OCI-LY7 (cell line): Measurements from ENCODE around the gene CIDEB. TPM values are rescaled to one million over a fixed set of nuclear protein-coding genes. Genes with fewer than 3 reads are reported as not detected.

ENCODE experiments used
- BruUV-seq: library from RNA; stranded (reverse); fragments of 400-500 nt; replicated peaks from 2 replicates; lab custom pipeline; 2021; lab: Mats Ljungman, UMichigan
- CTCF ChIA-PET: fragments of 300-600 bp; sonication (Branson Sonifier 250); formaldehyde crosslinking; loops from one replicate; lab custom pipeline; 2022; ENCODE audit warnings: antibody characterized with exemption; ENCODE audit not compliant: unreplicated experiment; lab: Charles Lee
- POLR2A ChIA-PET: fragments of 300-600 bp; sonication (Branson Sonifier 250); formaldehyde crosslinking; loops from one replicate; lab custom pipeline; 2022; ENCODE audit warnings: antibody characterized with exemption; lab: Charles Lee
- DNase-seq: peaks from one replicate; pipeline ENCODE4 v3.0.0-alpha.2; 2015; ENCODE audit warnings: low spot score
- H2AFZ ChIP-seq: fragments of 200-600 bp; sonication (generic), shearing (Covaris generic); 2 replicates; pipeline ENCODE4 v1.6.1; 2014; ENCODE audit warnings: mild to moderate bottlenecking, antibody characterized with exemption, low read length, moderate library complexity
- H3K27ac ChIP-seq: fragments of 200-600 bp; sonication (generic); 2 replicates; pipeline ENCODE4 v1.5.1; 2014; ENCODE audit warnings: mixed run types, low read depth, mild to moderate bottlenecking, moderate library complexity, low read length, inconsistent platforms; ENCODE audit not compliant: poor library complexity, severe bottlenecking
- H3K36me3 ChIP-seq: fragments of 200-600 bp; sonication (generic); 2 replicates; pipeline ENCODE4 v1.6.1; 2014; ENCODE audit warnings: mild to moderate bottlenecking, antibody characterized with exemption, low read length, moderate library complexity, mixed read lengths; ENCODE audit not compliant: insufficient read depth
- H3K4me1 ChIP-seq: fragments of 200-600 bp; sonication (generic); 2 replicates; pipeline ENCODE4 v1.5.1; 2014; ENCODE audit warnings: mild to moderate bottlenecking, low read length; ENCODE audit not compliant: insufficient read depth, poor library complexity, severe bottlenecking
- H3K4me2 ChIP-seq: fragments of 200-600 bp; sonication (generic); 2 replicates; pipeline ENCODE4 v1.6.1; 2014; ENCODE audit warnings: mild to moderate bottlenecking, low read length
- H3K4me3 ChIP-seq: fragments of 200-600 bp; sonication (generic); 2 replicates; pipeline ENCODE4 v1.5.1; 2014; ENCODE audit warnings: mild to moderate bottlenecking, low read depth, low read length; ENCODE audit not compliant: poor library complexity, severe bottlenecking
- H3K79me2 ChIP-seq: fragments of 200-600 bp; sonication (generic); 2 replicates; pipeline ENCODE4 v1.6.1; 2016; ENCODE audit warnings: low read depth, mild to moderate bottlenecking, low read length, moderate library complexity, mixed read lengths; ENCODE audit not compliant: insufficient read depth
- H3K9me2 ChIP-seq: fragments of 200-600 bp; sonication (generic); 2 replicates; pipeline ENCODE4 v1.6.1; 2016; ENCODE audit warnings: mild to moderate bottlenecking, low read length, mixed read lengths; ENCODE audit not compliant: insufficient read depth
- H3K9me3 ChIP-seq: fragments of 200-600 bp; sonication (generic); 2 replicates; pipeline ENCODE4 v1.6.1; 2014; ENCODE audit warnings: mild to moderate bottlenecking, mixed run types, low read length, mixed read lengths
- H4K20me1 ChIP-seq: fragments of 200-600 bp; sonication (generic); 2 replicates; pipeline ENCODE4 v1.6.1; 2014; ENCODE audit warnings: mild to moderate bottlenecking, antibody characterized with exemption, low read length, moderate library complexity, mixed read lengths; ENCODE audit not compliant: insufficient read depth
- EZH2phosphoT487 ChIP-seq: fragments of 200-600 bp; sonication (generic); IDR thresholded peaks from 2 replicates; pipeline ENCODE4 v1.6.1; 2018; ENCODE audit warnings: low read depth, borderline replicate concordance, mild to moderate bottlenecking, mixed run types, antibody characterized with exemption, low read length, moderate library complexity, mixed read lengths
- intact Hi-C: fragments of 100-400 bp; cut with micrococcal nuclease; formaldehyde crosslinking; loops from one replicate; pipeline ENCODE4 v1.10.0; 2022; ENCODE audit not compliant: unreplicated experiment
- total RNA-seq, 2 experiments: library from RNA; depleted of rRNA in 1 of 2; stranded (reverse); fragments of >200 nt in 1 of 2; shearing (Covaris generic) in 1 of 2; gene quantifications; 2 replicates each; pipeline ENCODE4 v1.2.3, GENCODE V29; 2014 to 2022
- TF ChIP-seq, protein P1 (sequence below): fragments of 200-600 bp; sonication (generic); conservative IDR thresholded peaks from 2 replicates; pipeline ENCODE4 v1.5.1; 2014; ENCODE audit warnings: mild to moderate bottlenecking, antibody characterized with exemption, low read length, moderate library complexity, mixed read lengths

The CIDEB gene
- total RNA-seq, 2 experiments from 2014 or later, result 1.6 TPM; not detected in 1

DNA sequence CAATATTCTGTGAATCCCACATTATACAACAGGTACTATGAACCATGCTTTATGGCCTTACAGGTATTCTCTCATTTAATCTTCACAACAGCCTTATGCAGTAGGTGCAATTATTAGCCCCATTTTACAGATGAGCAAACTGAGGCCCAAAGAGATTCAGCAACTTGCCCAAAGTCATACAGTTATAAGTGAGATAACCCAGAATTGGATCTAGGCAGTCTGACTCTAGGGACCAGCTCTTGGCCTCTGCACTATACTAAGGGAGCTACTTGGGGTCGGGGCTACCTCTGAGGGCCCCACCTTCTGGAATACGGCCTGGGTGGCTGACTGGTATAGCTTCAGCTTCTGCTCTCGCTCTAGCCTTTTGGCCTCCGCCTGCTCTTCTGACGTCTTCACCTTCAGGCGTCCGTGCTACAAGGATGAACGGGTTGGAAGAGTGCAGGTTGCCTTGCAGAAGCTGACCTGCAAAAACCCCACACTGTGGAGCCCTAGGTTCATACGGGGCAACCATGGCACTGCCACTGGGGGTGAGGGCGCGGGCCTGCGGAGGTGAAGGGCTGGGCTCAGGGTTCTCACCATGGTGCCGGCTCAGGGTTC lies 37.1 kb downstream of the CIDEB start:
- Histone ChIP-seq H3K4me3 (peak overlapping the region; percentile 84), H3K36me3 (no peaks in the 10 kb centered on the region), H3K27ac (peak overlapping the region; percentile 84), H3K9me2 (no peaks in the 10 kb centered on the region), H4K20me1 (no peaks in the 10 kb centered on the region), H2AFZ (peak overlapping the region; percentile 68; the same call in 1 of the 2 replicates), H3K9me3 (no peaks in the 10 kb centered on the region), H3K4me1 (peaks cover 42% of the 10 kb centered on the region), H3K79me2 (no peaks in the 10 kb centered on the region), H3K4me2 (peak overlapping the region; percentile 82)
- no peak for DNase-seq
- TF ChIP-seq, protein P1, sequence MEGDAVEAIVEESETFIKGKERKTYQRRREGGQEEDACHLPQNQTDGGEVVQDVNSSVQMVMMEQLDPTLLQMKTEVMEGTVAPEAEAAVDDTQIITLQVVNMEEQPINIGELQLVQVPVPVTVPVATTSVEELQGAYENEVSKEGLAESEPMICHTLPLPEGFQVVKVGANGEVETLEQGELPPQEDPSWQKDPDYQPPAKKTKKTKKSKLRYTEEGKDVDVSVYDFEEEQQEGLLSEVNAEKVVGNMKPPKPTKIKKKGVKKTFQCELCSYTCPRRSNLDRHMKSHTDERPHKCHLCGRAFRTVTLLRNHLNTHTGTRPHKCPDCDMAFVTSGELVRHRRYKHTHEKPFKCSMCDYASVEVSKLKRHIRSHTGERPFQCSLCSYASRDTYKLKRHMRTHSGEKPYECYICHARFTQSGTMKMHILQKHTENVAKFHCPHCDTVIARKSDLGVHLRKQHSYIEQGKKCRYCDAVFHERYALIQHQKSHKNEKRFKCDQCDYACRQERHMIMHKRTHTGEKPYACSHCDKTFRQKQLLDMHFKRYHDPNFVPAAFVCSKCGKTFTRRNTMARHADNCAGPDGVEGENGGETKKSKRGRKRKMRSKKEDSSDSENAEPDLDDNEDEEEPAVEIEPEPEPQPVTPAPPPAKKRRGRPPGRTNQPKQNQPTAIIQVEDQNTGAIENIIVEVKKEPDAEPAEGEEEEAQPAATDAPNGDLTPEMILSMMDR, result no peak
- no peak for TF ChIP-seq EZH2phosphoT487
- no TSS peak for BruUV-seq
- CTCF ChIA-PET, result interaction anchor here (1.2 to 1.9 kb wide), 3 partner anchors 24 to 38 kb away, joined by 4 to 8 read pairs (median 5); partner anchors contain the start of genes CIDEB and TINF2
- intact Hi-C loops, result loop anchor here (1.0 to 2.0 kb wide), 3 partner anchors 28 to 54 kb away; partner anchors contain the start of genes DHRS1, MDP1, NOP9 and TINF2
- POLR2A ChIA-PET, result interaction anchor here (0.6 to 3.2 kb wide), 10 partner anchors 14 to 124 kb away, joined by 3 to 21 read pairs (median 4); partner anchors contain the start of genes CHMP4A, GMPR2, MDP1 and NEDD8

DNA sequence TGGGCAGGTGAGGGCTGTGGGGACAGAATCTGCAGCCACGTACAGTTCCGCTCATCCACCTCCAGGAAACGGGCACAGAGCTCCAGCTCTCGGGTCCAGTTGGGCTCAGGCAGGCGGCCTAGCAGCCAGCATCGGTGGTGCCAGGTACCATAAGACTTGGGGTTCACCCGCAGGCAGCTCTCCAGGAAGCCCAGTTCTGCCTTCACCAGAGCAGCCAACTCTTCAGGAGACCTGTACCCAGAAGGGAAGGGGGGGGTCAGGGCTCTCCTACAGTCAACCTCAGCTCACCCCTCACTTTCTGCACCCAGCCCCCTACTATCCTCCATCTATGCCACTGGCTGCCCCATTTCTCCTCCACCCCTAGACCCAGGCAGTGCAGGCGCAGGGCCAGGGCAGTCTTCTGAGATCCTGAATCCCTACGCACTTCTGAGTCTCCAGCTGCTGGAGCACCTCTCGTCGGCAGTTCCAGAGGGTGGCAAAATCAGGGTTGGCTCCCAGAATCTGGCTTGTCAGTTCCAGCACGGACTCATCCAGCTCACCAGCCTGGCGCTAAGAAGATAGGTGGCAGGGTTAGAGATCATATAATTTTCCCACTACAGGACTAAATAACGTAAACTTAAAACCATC lies 37.8 kb downstream of the CIDEB start:
- Histone ChIP-seq H3K79me2 (no peaks in the 10 kb centered on the region), H3K27ac (no peak overlapping the region), H3K4me1 (peaks cover 36% of the 10 kb centered on the region), H3K4me2 (peak overlapping the region; percentile 82), H3K36me3 (no peaks in the 10 kb centered on the region), H4K20me1 (no peaks in the 10 kb centered on the region), H3K9me3 (no peaks in the 10 kb centered on the region), H3K4me3 (peak overlapping the region; percentile 84), H2AFZ (no peak overlapping the region), H3K9me2 (no peaks in the 10 kb centered on the region)
- CTCF ChIA-PET, result interaction anchor here (1.3 kb wide), 1 partner anchor 28 kb away, joined by 5 read pairs; the partner anchor contains the start of gene TINF2
- POLR2A ChIA-PET, result interaction anchor here (0.6 to 3.2 kb wide), 8 partner anchors 13 to 134 kb away, joined by 3 to 21 read pairs (median 4); partner anchors contain the start of genes GMPR2, MDP1, NEDD8 and TINF2
- DNase-seq, result no peak
- intact Hi-C loops, result loop anchor here (2.0 kb wide), 1 partner anchor 29 kb away; the partner anchor contains the start of genes DHRS1 and NOP9
- no TSS peak for BruUV-seq
- TF ChIP-seq, protein P1, result no peak
- TF ChIP-seq EZH2phosphoT487, result no peak
